Osteocyte (in vitro differentiated cells): Measurements from ENCODE around the gene EMID1. TPM values are rescaled to one million over a fixed set of nuclear protein-coding genes. Genes with fewer than 3 reads are reported as not detected.

Experiments used
- DNase-seq: peaks from one replicate; pipeline ENCODE4 v3.0.0; 2021; ENCODE audit warnings: mixed read lengths; ENCODE audit not compliant: unreplicated experiment; ENCODE audit errors: extremely low spot score
- H3K27ac Mint-ChIP-seq: one replicate; pipeline ENCODE4 v1.8.0; 2021; ENCODE audit warnings: mild to moderate bottlenecking, mixed read lengths; ENCODE audit not compliant: unreplicated experiment
- H3K27me3 Mint-ChIP-seq: one replicate; pipeline ENCODE4 v1.8.0; 2021; ENCODE audit warnings: mixed read lengths; ENCODE audit not compliant: unreplicated experiment
- H3K36me3 Mint-ChIP-seq: one replicate; pipeline ENCODE4 v1.8.0; 2021; ENCODE audit warnings: mixed read lengths; ENCODE audit not compliant: unreplicated experiment
- H3K4me1 Mint-ChIP-seq: one replicate; pipeline ENCODE4 v1.8.0; 2021; ENCODE audit warnings: mixed read lengths; ENCODE audit not compliant: unreplicated experiment
- H3K4me3 Mint-ChIP-seq: one replicate; pipeline ENCODE4 v1.8.0; 2021; ENCODE audit warnings: mild to moderate bottlenecking, moderate library complexity, mixed read lengths; ENCODE audit not compliant: unreplicated experiment
- H3K9me3 Mint-ChIP-seq: one replicate; pipeline ENCODE4 v1.8.0; 2021; ENCODE audit warnings: mixed read lengths; ENCODE audit not compliant: unreplicated experiment
- CTCF ChIP-seq: fragments of 200-600 bp; sonication (generic); IDR thresholded peaks from 2 replicates; pipeline ENCODE4 v1.5.0; 2021; ENCODE audit warnings: antibody characterized with exemption, mild to moderate bottlenecking, moderate library complexity
- total RNA-seq: library from RNA; stranded (reverse); gene quantifications from 2 replicates; pipeline ENCODE4 v1.2.1, GENCODE V29; 2021

The EMID1 gene
- total RNA-seq, 1 donor from 2014 or later, result 0.51 TPM

GRCh38 chr22:29275819-29276565 is 70.3 kb downstream of the EMID1 start:
- Mint-ChIP-seq H3K4me1 (peaks cover 22% of the 10 kb centered on the region), H3K27ac (peak overlapping the region; percentile 2), H3K36me3 (peaks cover 70% of the 10 kb centered on the region), H3K27me3 (no peaks in the 10 kb centered on the region), H3K4me3 (no peak overlapping the region), H3K9me3 (no peaks in the 10 kb centered on the region)
- no peak for TF ChIP-seq CTCF
- DNase-seq, result no peak

GRCh38 chr22:29277927-29278326 is 72.2 kb downstream of the EMID1 start:
- no peak for DNase-seq
- Mint-ChIP-seq H3K27ac (no peak overlapping the region), H3K27me3 (no peaks in the 10 kb centered on the region), H3K36me3 (peaks cover 73% of the 10 kb centered on the region), H3K4me3 (no peak overlapping the region), H3K4me1 (peaks cover 8% of the 10 kb centered on the region), H3K9me3 (no peaks in the 10 kb centered on the region)
- no peak for TF ChIP-seq CTCF

DNA sequence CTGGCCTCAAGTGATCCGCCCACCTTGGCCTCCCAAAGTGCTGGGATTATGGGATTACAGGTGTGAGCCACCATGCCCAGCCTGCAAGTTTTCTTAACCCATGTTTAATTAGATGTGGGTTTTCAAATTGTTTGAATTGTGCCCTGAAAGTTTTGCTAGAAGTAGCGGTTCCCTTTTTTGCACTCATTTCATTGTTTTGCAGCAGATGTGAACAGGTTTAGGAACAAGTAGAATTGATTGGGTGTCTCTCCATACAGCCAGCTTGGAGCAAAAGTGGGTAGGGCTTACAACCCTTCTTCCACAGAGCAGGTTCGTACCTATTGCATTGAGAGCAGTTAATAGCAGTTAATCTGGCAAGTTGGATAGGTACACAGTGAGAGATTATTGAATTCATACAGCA is 78.5 kb downstream of the EMID1 start:
- Mint-ChIP-seq H3K4me3 (no peak overlapping the region), H3K4me1 (no peaks in the 10 kb centered on the region), H3K27ac (no peak overlapping the region), H3K27me3 (no peaks in the 10 kb centered on the region), H3K9me3 (no peaks in the 10 kb centered on the region), H3K36me3 (peaks cover 62% of the 10 kb centered on the region)
- no peak for DNase-seq
- no peak for TF ChIP-seq CTCF

DNA sequence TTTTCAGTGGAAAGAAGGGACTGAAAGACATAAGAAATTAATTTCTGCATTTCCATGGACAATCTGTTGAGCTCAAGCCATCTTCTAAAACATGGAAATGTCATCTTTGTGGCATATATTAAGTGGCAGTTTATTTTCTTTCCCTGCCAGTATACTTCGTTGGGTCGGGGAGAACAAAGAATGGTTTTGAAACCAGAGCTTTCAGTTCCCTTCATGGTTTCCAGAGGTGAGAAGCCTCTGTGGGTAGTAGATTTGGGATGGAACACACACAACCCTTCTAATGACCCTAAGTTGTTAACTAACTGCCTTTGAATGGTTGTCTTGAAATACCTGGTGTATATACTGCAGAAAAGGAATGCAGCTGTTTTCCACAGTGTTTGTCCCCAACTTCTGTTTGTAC is 83.1 kb downstream of the EMID1 start:
- H3K4me1 Mint-ChIP-seq, result no peaks in the 10 kb centered on the region
- H3K36me3 Mint-ChIP-seq, result peaks cover 72% of the 10 kb centered on the region
- H3K27ac Mint-ChIP-seq, result no peak overlapping the region
- H3K4me3 Mint-ChIP-seq, result no peak overlapping the region
- TF ChIP-seq CTCF, result no peak
- no peaks in the 10 kb centered on the region for H3K9me3 Mint-ChIP-seq
- H3K27me3 Mint-ChIP-seq, result no peaks in the 10 kb centered on the region
- no peak for DNase-seq

DNA sequence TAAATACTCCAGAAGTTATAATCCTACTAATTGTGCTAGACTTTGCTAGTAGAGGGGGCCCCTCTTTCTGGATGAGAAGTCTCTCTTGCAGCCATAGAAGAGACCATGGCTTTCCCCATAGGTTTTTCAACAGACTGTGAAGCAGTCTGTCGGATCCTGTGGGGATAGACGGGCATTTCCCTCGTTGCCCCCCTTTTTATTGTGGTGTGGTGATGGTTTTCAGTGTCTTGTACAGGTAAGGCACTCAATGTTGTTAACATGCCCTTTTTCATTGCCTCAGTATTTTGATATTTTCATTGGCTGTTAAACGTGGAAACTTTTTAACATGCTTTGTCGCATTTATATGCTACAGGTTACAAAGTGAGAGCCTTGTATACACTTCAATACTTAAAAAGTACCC is 84.4 kb downstream of the EMID1 start:
- Mint-ChIP-seq H3K4me1 (no peaks in the 10 kb centered on the region), H3K27me3 (no peaks in the 10 kb centered on the region), H3K4me3 (no peak overlapping the region), H3K36me3 (peaks cover 73% of the 10 kb centered on the region), H3K27ac (no peak overlapping the region), H3K9me3 (no peaks in the 10 kb centered on the region)
- no peak for TF ChIP-seq CTCF
- no peak for DNase-seq
